GM21390 (cell line): Measurements from ENCODE around the gene ELK3.

Experiments
- ATAC-seq: cut with Tn5 transposase; IDR thresholded peaks from one replicate; pipeline ENCODE4 v1.9.1; 2021; ENCODE audit not compliant: unreplicated experiment

ELK3 gene

DNA sequence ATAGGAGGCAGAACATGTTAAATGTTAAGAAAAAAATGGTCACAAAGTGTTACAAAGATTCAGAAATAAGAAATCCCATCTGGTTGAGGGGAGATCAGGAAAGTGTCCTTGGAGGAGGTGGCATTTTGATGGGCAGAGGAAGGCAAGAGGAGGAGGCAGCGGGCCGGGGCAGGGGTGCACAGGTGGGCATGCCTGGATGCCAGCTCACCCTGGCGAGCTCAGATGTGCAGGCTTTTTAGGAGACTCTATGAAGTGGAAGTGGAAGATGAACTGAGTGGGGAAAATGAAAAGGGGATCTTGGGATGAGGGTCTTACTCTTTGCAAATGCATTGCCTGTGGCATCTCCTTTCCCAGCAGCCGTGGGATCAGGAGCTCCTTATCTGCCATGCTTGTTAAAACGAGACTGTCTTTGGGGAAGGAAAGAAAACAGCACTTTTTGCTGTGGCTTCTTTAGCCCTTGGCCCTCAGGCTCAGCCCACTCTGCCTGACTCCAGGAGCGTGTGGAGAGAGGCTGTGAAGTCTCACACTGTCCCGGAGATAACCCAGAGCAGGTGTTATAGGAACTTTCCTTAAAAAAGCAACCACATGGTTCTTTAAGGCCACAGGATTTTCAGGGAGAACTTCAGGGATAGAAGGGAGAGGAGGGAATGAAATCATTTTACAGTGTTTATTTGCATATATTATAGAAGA is 62.6 kb downstream of the ELK3 start:
- no peak for ATAC-seq

DNA sequence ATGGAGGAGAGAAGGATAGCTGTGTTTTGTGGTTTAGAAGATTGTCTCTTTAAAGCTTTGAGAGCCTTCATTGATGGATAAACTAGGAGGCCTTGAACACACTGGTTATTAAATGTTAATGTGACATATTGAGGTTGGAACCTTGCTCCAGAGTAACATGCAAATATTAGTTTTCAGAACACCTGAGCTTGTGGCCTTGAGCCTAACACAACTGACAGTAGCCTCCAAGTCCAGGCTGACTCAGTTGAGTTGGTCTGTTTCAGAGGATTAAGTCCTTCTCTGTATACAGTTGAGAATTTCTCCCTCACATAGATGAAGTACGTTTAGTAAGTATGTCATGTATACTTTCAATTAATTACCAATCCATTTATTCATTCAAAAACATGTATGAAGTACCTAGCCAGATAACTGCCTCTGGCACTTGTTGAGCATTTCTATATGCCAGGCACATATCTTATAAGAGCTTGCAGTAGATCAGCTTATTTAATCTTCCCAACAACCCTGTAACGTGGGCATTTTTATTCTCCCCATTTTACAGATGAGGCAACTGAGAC is 63.5 kb downstream of the ELK3 start:
- no peak for ATAC-seq

- no peak for ATAC-seq
Observed at GRCh38 chr12:96258104-96258961, 64.2 kb downstream of the ELK3 start.

DNA sequence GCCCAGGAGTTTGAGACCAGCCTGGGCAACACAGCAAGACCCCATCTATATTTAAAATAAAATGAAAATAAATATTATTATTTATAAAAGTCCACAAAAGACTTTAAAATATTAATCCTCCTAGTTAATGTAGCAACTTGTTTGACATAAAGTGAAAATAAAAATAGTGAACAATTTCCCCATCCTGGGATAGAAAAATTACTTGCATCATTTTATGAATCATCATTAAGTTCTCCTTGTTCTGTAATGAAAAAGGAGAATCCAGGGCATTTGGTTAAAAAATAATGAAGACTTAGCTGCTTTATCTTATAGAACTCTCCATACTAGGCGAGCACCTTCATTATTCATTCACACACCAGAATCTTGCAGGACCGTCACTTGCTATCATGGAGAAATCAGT is 66.1 kb downstream of the ELK3 start:
- ATAC-seq = no peak

GRCh38 chr12:96260644-96261043 is 66.5 kb downstream of the ELK3 start:
- ATAC-seq = no peak

GRCh38 chr12:96261557-96261956 is 67.4 kb downstream of the ELK3 start:
- ATAC-seq = no peak

DNA sequence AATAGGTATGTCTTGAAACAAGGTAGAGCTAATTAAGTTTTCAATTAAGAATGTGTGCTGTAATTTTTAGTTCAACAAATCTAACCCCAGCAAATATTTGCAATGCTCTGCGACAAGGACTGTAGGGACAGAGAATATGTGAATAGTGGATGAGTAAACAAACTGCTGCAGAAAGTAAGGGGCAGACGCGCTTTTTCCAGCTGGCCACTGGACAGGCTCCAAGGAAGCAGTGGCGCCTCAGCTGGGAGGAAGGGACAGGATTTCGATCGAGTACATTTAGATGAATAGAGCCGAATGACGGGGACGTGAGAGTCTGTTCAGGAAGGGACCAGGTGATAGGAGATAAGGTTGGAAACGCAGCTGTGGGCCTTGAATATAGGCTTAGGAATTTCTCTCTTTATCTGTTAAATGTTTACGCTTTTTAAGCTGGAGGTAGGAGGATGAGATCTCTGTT is 69.3 kb downstream of the ELK3 start:
- ATAC-seq = no peak

DNA sequence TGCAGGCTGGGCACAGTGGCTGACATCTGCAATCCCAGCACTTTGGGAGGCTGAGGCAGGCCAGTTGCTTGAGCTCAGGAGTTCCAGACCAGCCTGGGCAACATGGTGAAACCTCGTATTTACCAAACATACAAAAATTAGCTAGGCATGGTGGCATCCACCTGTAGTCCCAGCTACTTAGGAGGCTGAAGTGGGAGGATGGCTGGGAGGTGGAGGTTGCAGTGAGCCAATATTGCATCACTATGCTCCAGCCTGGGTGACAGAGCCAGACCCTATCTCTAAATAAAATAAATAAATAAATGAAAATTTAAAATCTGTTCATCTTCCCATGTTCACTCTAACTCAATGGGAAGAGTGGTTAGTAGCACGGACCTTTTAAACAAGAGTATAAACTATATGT is 71.2 kb downstream of the ELK3 start:
- ATAC-seq = no peak

- ATAC-seq = no peak
Observed at GRCh38 chr12:96265836-96266235, 71.7 kb downstream of the ELK3 start.

DNA sequence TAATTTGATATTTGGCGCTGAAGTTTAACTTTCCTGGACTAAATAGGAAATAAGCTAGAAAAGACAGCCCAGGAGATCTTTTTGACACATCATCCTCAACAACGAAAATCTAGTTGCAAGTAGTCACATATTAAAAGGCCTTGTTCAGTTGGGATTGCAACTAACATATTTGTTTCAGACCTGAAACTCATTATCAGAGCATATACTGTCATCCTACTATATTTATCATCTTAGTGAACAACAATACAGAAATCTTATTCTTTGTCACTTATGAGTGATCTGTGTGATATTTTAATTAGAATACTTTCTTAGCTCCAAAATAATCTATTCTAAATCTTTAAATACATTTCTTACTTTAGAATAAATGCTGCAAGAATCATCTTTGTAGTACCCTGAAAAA is 72.1 kb downstream of the ELK3 start:
- no peak for ATAC-seq

- ATAC-seq = no peak
Observed at GRCh38 chr12:96271469-96272199, 77.5 kb downstream of the ELK3 start.

DNA sequence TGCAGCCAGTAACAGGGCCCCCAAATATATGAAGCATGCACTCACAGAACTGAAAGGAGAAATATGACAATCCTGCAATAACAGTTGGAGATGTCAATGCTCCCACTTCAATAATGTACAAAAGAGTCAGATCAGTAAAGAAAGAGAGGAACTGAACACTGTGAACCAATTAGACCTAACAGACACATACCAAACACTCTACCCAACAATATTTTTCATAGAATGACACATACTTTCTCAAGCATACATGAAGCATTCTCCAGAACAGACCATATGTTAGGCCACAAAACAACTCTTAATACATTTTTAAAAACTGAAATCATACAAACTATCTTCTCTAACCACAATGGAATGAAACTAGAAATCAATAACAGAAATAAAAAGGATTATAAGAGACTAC is 80.2 kb downstream of the ELK3 start:
- ATAC-seq = peak; percentile 66

DNA sequence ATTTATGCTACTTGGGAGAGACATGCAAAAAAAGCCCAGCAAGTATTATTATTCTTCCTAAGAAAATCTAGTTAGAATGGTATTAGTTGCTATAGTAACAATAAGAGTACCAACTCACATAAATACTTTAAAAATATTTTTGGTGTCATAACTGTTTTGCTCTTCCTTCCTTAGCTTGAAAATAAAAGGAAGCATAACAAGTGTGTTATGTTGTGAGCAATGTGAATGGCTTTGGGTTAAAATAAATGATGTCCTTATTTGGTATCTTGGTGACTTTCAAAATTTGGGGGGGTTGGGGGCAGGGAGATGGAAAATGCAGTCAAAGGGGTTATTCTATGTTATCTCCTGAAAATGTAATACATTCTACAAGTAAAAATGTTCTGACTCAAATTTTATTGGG is 91.0 kb downstream of the ELK3 start:
- ATAC-seq = no peak

DNA sequence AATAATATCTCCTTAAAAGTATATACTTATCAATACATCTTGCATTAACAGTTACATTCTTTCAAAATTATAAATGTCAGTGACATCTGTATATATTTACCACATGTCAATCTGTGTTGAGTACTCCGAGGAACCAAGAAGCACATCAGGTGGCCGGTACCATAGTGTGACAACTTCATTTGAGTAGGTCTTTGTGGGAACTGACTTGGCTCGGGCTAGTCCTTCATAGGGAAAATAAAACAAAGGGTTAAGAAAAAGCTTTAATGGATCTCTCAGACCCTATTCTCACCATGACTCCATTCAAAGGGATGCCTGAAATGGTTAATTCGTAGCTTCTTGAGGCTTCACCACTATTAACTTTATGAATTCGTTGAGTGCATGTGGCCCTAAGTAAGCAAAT is 94.9 kb downstream of the ELK3 start:
- ATAC-seq = no peak

GRCh38 chr12:96293093-96293492 is 98.9 kb downstream of the ELK3 start:
- no peak for ATAC-seq

- no peak for ATAC-seq
Observed at GRCh38 chr12:96294831-96295230, 100.7 kb downstream of the ELK3 start.

GRCh38 chr12:96295532-96296160 is 101.5 kb downstream of the ELK3 start:
- ATAC-seq = no peak

DNA sequence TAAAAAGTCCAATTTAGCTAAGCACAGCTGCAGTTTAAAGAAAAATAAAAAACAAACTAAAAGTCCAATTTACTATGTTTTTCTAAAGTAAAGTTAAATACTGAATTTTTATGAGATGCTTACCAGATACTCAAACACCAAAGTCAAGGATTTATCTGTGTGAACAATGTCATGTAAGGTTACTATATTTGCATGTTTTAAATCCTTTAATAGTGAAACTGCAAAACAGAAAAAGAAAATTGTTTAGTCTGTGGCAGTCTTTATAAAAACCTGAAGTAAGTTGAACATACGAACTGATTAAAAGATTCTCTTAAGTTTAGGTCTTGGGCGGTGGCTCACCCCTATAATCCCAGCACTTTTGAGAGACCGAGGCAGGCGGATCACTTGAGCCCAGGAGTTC is 103.3 kb downstream of the ELK3 start:
- peak; percentile 56 for ATAC-seq

DNA sequence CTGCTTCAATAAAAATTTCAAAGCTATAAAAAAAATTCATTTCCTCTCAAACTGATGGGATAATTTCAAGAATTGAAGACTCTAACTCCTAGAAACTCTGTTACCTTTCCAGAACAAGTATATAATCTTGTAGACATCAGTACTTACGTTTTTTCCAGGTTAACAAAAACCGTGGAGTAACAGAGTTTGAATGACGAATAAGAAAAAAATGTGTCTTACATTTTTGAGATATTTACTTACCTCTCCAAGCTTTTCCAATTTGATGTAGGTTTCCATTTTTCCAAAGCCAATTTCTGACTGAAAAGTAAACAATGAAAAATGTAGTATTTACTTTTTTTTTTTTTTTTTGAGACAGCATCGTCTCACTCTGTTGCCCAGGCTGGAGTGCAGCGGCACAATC is 105.9 kb downstream of the ELK3 start:
- no peak for ATAC-seq

- no peak for ATAC-seq
Observed at GRCh38 chr12:96301732-96302131, 107.6 kb downstream of the ELK3 start.
